Cardiac septum (tissue), 1 donor: Measurements from ENCODE around the gene STX8. TPM values are rescaled to one million over a fixed set of nuclear protein-coding genes. Genes with fewer than 3 reads are reported as not detected.
"Not testable (repeated sequence)": the region's sequence is repeated elsewhere in the genome, so short reads cannot be mapped to it uniquely, and the experiment has no call there.

ENCODE experiments used
- DNase-seq: peaks from one replicate; pipeline ENCODE4 v3.0.0-alpha.2; 2020; ENCODE audit warnings: low spot score
- intact Hi-C: fragments of 100-400 bp; cut with DNase I; formaldehyde crosslinking; loops from one replicate; pipeline ENCODE4 v1.14.0; 2022
- total RNA-seq: library from RNA; stranded (reverse); fragmentation: NEBNext Ultra II Directional; extraction: Animal tissue kit (Norgen Biotek cat#: 25700); gene quantifications from one replicate; pipeline ENCODE4 v1.2.1, GENCODE V29; 2021
- donor health status: DM: no; HTN: no; CAD: no.

Gene STX8
- total RNA-seq, 1 donor from 2014 or later, result 53.0 TPM

GRCh38 chr17:9414471-9414870 is 161.1 kb downstream of the STX8 start:
- intact Hi-C loops, result loop anchor here (10.0 kb wide), 1 partner anchor 70 kb away; no protein-coding TSS in a partner anchor
- DNase-seq, result no peak

- DNase-seq, result no peak
- intact Hi-C loops, result loop anchor here (10.0 kb wide), 1 partner anchor 74 kb away; no protein-coding TSS in a partner anchor
Observed at GRCh38 chr17:9410737-9411136, 164.9 kb downstream of the STX8 start.

- no peak for DNase-seq
- intact Hi-C loops, result loop anchor here (10.0 kb wide), 1 partner anchor 74 kb away; no protein-coding TSS in a partner anchor
Observed at GRCh38 chr17:9410301-9410700, 165.3 kb downstream of the STX8 start.

GRCh38 chr17:9409878-9410277 is 165.7 kb downstream of the STX8 start:
- intact Hi-C loops, result loop anchor here (10.0 kb wide), 1 partner anchor 75 kb away; no protein-coding TSS in a partner anchor
- DNase-seq, result no peak

GRCh38 chr17:9408868-9409829 is 166.5 kb downstream of the STX8 start:
- DNase-seq, result no peak
- intact Hi-C loops, result no loop called here

GRCh38 chr17:9408381-9408780 is 167.2 kb downstream of the STX8 start:
- intact Hi-C loops, result no loop called here
- DNase-seq, result no peak

- intact Hi-C loops, result no loop called here
Observed at GRCh38 chr17:9406046-9406606, 169.5 kb downstream of the STX8 start.

GRCh38 chr17:9403257-9403656 is 172.4 kb downstream of the STX8 start:
- intact Hi-C loops, result no loop called here

More at GRCh38 chr17:9406046-9406606, 169.5 kb downstream of the STX8 start:
- DNase-seq, result no peak

GRCh38 chr17:9402590-9403199 is 172.9 kb downstream of the STX8 start:
- intact Hi-C loops, result no loop called here
- DNase-seq, result no peak

More at GRCh38 chr17:9403257-9403656, 172.4 kb downstream of the STX8 start:
- DNase-seq, result no peak

- no peak for DNase-seq
- intact Hi-C loops, result no loop called here
Observed at GRCh38 chr17:9401434-9401833, 174.2 kb downstream of the STX8 start.

GRCh38 chr17:9389111-9389527 is 186.5 kb downstream of the STX8 start:
- no peak for DNase-seq
- intact Hi-C loops, result no loop called here

- intact Hi-C loops, result no loop called here
- no peak for DNase-seq
Observed at GRCh38 chr17:9386401-9386800, 189.2 kb downstream of the STX8 start.

- DNase-seq, result no peak
- intact Hi-C loops, result no loop called here
Observed at GRCh38 chr17:9383826-9384225, 191.8 kb downstream of the STX8 start.

GRCh38 chr17:9382626-9383025 is 193.0 kb downstream of the STX8 start:
- intact Hi-C loops, result no loop called here
- no peak for DNase-seq

GRCh38 chr17:9381068-9381467 is 194.6 kb downstream of the STX8 start:
- intact Hi-C loops, result no loop called here
- no peak for DNase-seq

- intact Hi-C loops, result no loop called here
- no peak for DNase-seq
Observed at GRCh38 chr17:9380361-9380760, 195.3 kb downstream of the STX8 start.

- intact Hi-C loops, DNase-seq: not testable (repeated sequence)
Observed at GRCh38 chr17:9376177-9376576, 199.4 kb downstream of the STX8 start.

GRCh38 chr17:9371019-9371418 is 204.6 kb downstream of the STX8 start:
- no peak for DNase-seq
- intact Hi-C loops, result loop anchor here (2.0 kb wide), 1 partner anchor 130 kb away; no protein-coding TSS in a partner anchor

- intact Hi-C loops, result loop anchor here (2.0 kb wide), 1 partner anchor 130 kb away; no protein-coding TSS in a partner anchor
- DNase-seq, result no peak
Observed at GRCh38 chr17:9370467-9370866, 205.2 kb downstream of the STX8 start.

- no peak for DNase-seq
- intact Hi-C loops, result no loop called here
Observed at GRCh38 chr17:9368631-9369030, 207.0 kb downstream of the STX8 start.
